BLaER1 (cell line): ENCODE measurements around the gene MBD6.
"Not testable (repeated sequence)": the region's sequence is repeated elsewhere in the genome, so short reads cannot be mapped to it uniquely, and the experiment has no call there.

Experiments used
- H3K27ac ChIP-seq: shearing (Covaris generic); formaldehyde crosslinking; 2 replicates; pipeline ENCODE4 v1.8.1; 2022
- H3K27me3 ChIP-seq: shearing (Covaris generic); formaldehyde crosslinking; 2 replicates; pipeline ENCODE4 v1.8.1; 2022
- H3K36me3 ChIP-seq: shearing (Covaris generic); formaldehyde crosslinking; 2 replicates; pipeline ENCODE4 v1.8.1; 2022
- H3K4me1 ChIP-seq: shearing (Covaris generic); formaldehyde crosslinking; 2 replicates; pipeline ENCODE4 v1.8.1; 2022
- H3K4me2 ChIP-seq: shearing (Covaris generic); formaldehyde crosslinking; 2 replicates; pipeline ENCODE4 v1.8.1; 2022
- H3K4me3 ChIP-seq: shearing (Covaris generic); formaldehyde crosslinking; 2 replicates; pipeline ENCODE4 v1.8.1; 2022
- H3K9ac ChIP-seq: shearing (Covaris generic); formaldehyde crosslinking; 2 replicates; pipeline ENCODE4 v1.8.1; 2022
- H3K9me3 ChIP-seq: shearing (Covaris generic); formaldehyde crosslinking; 2 replicates; pipeline ENCODE4 v1.8.1; 2022
- H4K20me1 ChIP-seq: shearing (Covaris generic); formaldehyde crosslinking; 2 replicates; pipeline ENCODE4 v1.8.1; 2022
- Cebpa-rat ChIP-seq: shearing (Covaris generic); IDR thresholded peaks from 2 replicates; pipeline ENCODE4 v1.8.1; 2022

MBD6 gene

DNA sequence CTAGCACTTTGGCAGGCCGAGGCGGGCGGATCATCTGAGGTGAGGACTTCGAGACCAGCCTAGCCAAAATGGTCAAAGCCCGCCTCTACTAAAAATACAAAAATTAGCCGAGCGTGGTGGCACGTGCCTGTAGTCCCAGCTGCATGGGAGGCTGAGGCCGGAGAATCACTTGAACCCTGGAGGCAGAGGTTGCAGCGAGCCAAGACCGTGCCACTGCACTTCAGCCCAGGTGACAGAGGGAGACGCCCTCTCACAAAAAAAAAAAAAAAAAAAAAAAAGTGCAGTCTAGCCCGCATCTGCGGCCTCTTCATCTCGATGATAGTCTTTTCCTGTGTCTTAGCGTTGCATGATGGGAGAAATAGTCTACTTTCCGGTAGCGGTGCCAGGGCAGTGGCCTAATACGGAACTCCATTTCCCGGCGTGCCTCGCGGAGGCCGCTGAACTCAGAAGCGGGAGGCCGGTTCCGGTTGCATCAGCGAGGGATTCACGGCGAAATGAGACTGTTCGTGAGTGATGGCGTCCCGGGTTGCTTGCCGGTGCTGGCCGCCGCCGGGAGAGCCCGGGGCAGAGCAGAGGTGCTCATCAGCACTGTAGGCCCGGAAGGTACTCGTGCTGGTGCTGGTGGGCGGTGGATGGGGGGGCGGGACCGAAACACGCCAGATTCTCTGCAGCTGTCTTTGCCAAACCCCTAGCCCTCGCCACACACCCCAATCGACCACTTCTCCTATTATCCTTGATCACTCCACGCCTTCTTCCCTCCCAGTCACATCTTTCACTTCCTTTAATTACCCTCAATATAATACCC is 34.8 kb upstream of the MBD6 start, which contains the start of gene MARS1:
Gene MARS1, plus strand, starts transcription at position 472 of the 805 bp plus-strand sequence. Its CDS starts 23 bp downstream, at position 495.
- peak within 1 kb of the TSS; percentile 97 for H3K27ac ChIP-seq
- peaks cover 3% of the 10 kb centered on the region; the same call in 1 of the 2 replicates for H3K9me3 ChIP-seq
- peaks cover 41% of the 10 kb centered on the region for H3K36me3 ChIP-seq
- peak within 1 kb of the TSS; percentile 99 for H3K9ac ChIP-seq
- peak within 1 kb of the TSS; percentile 99 for H3K4me3 ChIP-seq
- H4K20me1 ChIP-seq = peaks cover 24% of the 10 kb centered on the region; the same call in 1 of the 2 replicates
- peak within 1 kb of the TSS; percentile 93 for H3K4me2 ChIP-seq
- H3K27me3 ChIP-seq = no peaks in the 10 kb centered on the region
- peak; percentile 78 for TF ChIP-seq Cebpa-rat
- peaks cover 20% of the 10 kb centered on the region for H3K4me1 ChIP-seq

DNA sequence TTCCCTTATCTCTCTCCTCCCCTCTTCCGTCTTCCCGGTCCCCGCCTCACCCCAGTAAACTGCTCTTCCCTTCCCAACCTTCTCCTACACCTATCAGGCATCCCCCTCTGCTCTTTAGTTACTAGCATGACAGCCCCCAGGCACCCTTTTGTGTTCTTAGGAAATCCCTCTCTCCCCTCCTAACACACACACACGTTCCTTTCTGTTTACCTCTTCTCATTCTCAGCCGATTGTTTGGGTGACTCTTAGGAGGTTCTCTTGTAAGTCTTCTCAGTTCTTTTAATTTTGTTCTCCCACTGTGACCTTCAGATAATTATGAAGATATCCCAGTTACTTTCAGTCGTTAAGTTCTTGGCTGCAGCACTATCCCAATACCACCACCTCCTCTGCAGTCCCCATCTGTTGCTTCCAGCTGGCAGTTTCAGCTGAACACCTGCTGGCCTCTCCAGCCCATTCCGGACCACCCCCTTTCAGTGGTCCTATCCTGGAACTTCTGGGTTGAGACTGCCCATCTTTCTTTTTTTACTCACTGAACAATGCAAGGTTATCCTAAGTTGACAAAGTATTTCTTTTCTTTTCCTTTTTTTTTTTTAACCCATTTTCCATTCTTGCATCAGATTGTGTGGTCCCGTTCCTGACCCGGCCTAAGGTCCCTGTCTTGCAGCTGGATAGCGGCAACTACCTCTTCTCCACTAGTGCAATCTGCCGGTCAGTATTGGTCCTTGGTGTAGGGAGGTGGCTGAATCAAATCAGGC is 34.0 kb upstream of the MBD6 start:
- H3K36me3 ChIP-seq = peaks cover 43% of the 10 kb centered on the region

DNA sequence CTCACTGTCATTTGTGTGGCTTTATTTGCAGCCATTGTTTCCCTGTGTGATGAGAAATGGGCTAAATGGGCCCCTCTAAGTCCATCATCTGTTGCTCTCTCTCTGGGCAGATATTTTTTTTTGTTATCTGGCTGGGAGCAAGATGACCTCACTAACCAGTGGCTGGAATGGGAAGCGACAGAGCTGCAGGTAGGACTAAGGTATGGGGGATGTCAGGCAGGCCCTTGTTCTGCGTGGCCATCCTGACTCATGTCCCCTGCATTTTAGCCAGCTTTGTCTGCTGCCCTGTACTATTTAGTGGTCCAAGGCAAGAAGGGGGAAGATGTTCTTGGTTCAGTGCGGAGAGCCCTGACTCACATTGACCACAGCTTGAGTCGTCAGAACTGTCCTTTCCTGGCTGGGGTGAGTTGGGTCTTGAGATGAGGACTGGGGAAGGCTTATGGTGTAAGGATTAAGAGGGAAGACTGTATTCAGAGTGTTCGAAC is 33.4 kb upstream of the MBD6 start:
- TF ChIP-seq Cebpa-rat = no peak
- Histone ChIP-seq H3K9ac (peak overlapping the region; percentile 99), H3K36me3 (peaks cover 47% of the 10 kb centered on the region), H3K4me1 (peaks cover 20% of the 10 kb centered on the region), H4K20me1 (peaks cover 24% of the 10 kb centered on the region; the same call in 1 of the 2 replicates), H3K9me3 (peaks cover 5% of the 10 kb centered on the region; the same call in 1 of the 2 replicates), H3K27me3 (no peaks in the 10 kb centered on the region), H3K4me2 (peak overlapping the region; percentile 93), H3K27ac (peak overlapping the region; percentile 97), H3K4me3 (peak overlapping the region; percentile 99)

More for the DNA sequence above, 34.0 kb upstream of the MBD6 start:
- Histone ChIP-seq H3K4me3 (peak overlapping the region; percentile 99), H3K27ac (peak overlapping the region; percentile 97), H3K27me3 (no peaks in the 10 kb centered on the region), H3K4me2 (peak overlapping the region; percentile 93), H3K9ac (peak overlapping the region; percentile 99), H3K4me1 (peaks cover 20% of the 10 kb centered on the region), H3K9me3 (peaks cover 5% of the 10 kb centered on the region; the same call in 1 of the 2 replicates), H4K20me1 (peaks cover 24% of the 10 kb centered on the region; the same call in 1 of the 2 replicates)
- no peak for TF ChIP-seq Cebpa-rat

DNA sequence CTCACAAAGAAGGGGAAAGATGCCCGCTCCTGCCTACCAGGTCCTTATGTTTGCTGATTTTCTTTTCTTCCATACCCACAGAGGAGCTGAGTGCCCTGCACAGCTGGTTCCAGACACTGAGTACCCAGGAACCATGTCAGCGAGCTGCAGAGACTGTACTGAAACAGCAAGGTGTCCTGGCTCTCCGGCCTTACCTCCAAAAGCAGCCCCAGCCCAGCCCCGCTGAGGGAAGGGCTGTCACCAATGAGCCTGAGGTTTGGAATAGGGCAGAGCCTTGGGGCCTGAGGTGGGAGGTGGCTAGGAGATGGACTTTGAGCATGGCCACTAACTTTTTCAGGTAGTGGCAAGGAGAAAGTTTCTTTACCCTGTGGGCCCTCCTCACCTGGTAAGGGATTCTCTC is 32.5 kb upstream of the MBD6 start:
- no peak overlapping the region for H3K4me2 ChIP-seq
- H3K27ac ChIP-seq = no peak overlapping the region
- peaks cover 20% of the 10 kb centered on the region for H3K4me1 ChIP-seq
- H3K27me3 ChIP-seq = no peaks in the 10 kb centered on the region
- no peak overlapping the region for H3K4me3 ChIP-seq
- H3K36me3 ChIP-seq = peaks cover 52% of the 10 kb centered on the region
- H3K9me3 ChIP-seq = peaks cover 5% of the 10 kb centered on the region; the same call in 1 of the 2 replicates
- H3K9ac ChIP-seq = no peak overlapping the region
- H4K20me1 ChIP-seq = peaks cover 24% of the 10 kb centered on the region; the same call in 1 of the 2 replicates
- no peak for TF ChIP-seq Cebpa-rat

DNA sequence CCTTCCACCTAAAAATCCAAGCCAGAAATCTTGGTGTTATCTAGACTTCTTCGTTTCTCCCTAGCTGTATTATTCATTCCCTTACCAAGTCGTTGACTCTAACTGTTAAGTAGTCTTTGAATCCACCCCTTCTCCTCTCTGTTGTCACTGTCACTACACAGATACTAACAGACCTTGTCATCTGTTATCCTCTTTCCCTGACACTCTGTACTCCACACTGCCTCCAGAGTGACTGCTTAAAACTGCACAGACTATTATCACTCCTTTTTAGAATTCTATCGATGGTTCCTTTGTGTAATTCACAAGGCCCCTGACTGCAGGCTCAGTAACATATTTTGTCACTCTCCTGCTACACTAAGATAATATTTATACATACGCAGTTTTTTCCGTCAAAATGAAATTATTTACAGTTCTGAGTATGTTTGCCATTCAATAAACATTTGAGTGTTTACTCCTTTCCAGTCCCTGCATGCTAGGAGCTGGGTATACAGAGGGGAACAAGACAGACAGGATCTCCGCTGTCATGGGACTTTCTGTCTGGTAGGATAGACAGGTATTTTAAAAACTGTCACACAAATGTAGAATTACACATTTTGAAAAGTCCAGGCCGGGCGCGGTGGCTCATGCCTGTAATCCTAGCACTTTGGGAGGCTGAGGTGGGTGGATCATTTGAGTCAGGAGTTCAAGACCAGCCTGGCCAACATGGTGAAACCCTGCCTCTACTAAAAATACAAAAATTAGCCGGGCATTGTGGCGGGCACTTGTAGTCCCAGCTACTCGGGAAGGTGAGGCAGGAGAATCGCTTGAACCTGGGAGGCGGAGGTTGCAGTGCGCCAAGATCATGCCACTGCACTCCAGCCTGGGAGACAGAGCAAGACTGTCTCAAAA is 31.0 kb upstream of the MBD6 start:
- Histone ChIP-seq H4K20me1 (peaks cover 24% of the 10 kb centered on the region; the same call in 1 of the 2 replicates), H3K4me3 (no peak overlapping the region), H3K9ac (no peak overlapping the region), H3K27ac (no peak overlapping the region), H3K36me3 (peaks cover 67% of the 10 kb centered on the region), H3K4me1 (peaks cover 20% of the 10 kb centered on the region), H3K9me3 (peaks cover 5% of the 10 kb centered on the region; the same call in 1 of the 2 replicates), H3K27me3 (no peaks in the 10 kb centered on the region), H3K4me2 (no peak overlapping the region)
- no peak for TF ChIP-seq Cebpa-rat

DNA sequence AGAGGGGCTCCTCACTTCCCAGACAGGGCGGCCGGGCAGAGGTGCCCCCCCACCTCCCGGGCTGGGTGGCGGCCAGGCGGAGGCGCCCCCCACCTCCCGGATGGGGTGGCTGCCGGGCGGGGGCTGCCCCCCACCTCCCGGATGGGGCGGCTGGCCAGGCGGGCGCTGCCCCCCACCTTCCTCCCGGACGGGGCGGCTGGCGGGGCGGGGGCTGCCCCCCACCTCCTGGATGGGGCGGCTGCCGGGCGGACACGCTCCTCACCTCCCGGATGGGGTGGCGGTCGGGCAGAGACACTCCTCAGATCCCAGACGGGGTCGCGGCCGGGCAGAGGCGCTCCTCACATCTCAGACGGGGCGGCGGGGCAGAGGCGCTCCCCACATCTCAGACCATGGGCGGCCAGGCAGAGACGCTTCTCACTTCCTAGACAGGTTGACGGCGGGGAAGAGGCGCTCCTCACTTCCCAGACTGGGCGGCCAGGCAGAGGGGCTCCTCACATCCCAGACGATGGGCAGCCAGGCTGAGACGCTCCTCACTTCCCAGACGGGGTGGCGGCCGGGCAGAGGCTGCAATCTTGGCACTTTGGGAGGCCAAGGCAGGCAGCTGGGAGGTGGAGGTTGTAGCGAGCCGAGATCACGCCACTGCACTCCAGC is 27.4 kb upstream of the MBD6 start:
- not testable (repeated sequence) for H3K4me3 ChIP-seq, H3K4me1 ChIP-seq, H3K9me3 ChIP-seq, H3K27ac ChIP-seq, H3K4me2 ChIP-seq, H3K27me3 ChIP-seq, H3K9ac ChIP-seq
- peaks cover 25% of the 10 kb centered on the region; the same call in 1 of the 2 replicates for H4K20me1 ChIP-seq
- H3K36me3 ChIP-seq = peaks cover 87% of the 10 kb centered on the region

DNA sequence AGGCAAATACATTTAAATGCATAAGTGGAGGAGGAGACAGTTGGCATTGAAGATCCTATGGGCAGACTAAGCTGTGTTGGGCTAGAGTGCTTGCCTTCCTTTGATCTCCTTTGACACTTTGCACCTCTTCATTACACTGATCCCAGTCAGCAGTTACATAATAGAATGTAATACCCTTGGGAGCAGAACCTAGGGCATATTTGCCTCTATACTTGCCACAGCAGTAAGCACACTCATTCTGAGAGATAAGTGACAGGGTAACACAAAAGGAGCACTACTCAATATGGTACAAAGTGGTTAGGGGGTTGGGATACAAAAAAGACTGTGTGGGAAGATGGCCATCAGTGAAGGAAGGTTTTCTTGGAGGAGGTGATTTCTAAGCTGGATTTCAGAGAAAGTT is 25.8 kb upstream of the MBD6 start:
- H4K20me1 ChIP-seq = peaks cover 19% of the 10 kb centered on the region; the same call in 1 of the 2 replicates
- H3K4me3 ChIP-seq = no peak overlapping the region
- no peak overlapping the region for H3K9ac ChIP-seq
- no peak overlapping the region for H3K4me2 ChIP-seq
- peaks cover 87% of the 10 kb centered on the region for H3K36me3 ChIP-seq
- no peaks in the 10 kb centered on the region for H3K4me1 ChIP-seq
- H3K27ac ChIP-seq = no peak overlapping the region
- H3K27me3 ChIP-seq = no peaks in the 10 kb centered on the region
- peaks cover 5% of the 10 kb centered on the region; the same call in 1 of the 2 replicates for H3K9me3 ChIP-seq
- no peak for TF ChIP-seq Cebpa-rat

DNA sequence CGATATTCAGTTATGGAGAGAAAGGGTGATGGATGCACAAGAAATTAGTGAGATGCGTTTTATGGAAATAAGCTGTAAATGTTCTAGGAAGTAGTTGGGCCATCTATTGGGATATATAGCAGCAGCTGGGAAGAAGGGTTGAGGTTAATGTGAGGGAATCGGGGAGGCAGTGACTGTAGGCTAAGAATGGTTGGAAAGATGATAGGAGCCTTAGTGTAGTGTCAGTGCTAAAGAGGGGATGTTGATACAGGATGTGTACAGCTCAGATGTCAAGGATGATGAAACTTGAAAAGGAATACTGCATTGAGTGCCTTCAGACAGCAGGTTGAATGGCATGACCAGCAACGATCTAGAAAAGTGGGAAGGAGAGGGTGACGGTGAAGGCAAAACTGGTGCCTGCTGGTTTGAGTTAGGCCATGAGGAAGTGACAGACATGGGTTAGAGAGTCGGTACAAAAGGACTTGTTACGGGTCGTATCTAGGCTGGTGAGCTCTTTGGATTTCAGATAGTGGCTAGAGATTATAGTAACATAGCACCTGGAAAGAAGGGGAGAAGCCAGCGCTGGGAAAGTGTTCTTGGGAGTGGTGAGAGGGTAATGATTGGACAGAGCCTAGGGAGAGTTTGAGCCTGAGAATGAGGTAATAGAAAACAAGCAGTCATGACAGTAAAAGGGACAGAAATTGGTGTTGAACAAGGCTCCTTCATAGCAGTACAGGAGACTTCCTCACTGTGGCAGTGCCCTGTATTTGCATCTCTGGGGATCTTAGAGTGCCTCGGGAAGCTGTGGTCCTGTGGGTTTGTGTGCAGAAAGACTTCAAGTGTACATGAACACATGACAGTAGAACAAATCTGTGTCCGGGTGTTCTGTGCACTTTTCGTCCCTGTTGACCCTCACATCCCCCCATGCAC is 25.1 kb upstream of the MBD6 start:
- Histone ChIP-seq H3K4me3 (no peak overlapping the region), H3K27ac (no peak overlapping the region), H3K9me3 (peaks cover 5% of the 10 kb centered on the region; the same call in 1 of the 2 replicates), H3K4me1 (no peaks in the 10 kb centered on the region), H3K27me3 (no peaks in the 10 kb centered on the region), H4K20me1 (peaks cover 19% of the 10 kb centered on the region; the same call in 1 of the 2 replicates), H3K36me3 (peaks cover 87% of the 10 kb centered on the region), H3K4me2 (no peak overlapping the region), H3K9ac (no peak overlapping the region)
- TF ChIP-seq Cebpa-rat = no peak
